NCI-H345 (cell line): ENCODE results near the gene C1QL4.
"Not testable (repeated sequence)": the region's sequence is repeated elsewhere in the genome, so short reads cannot be mapped to it uniquely, and the experiment has no call there.

Experiments
- DNase-seq: peaks from one replicate; lab custom pipeline; 2025; lab: John Stamatoyannopoulos, UW

The C1QL4 gene

GRCh38 chr12:49333778-49334177 lies 3.2 kb downstream of the C1QL4 start:
- not testable (repeated sequence) for DNase-seq

- DNase-seq, result no peak
These were observed 4.1 kb downstream of the C1QL4 start for GRCh38 chr12:49332891-49333371.

DNA sequence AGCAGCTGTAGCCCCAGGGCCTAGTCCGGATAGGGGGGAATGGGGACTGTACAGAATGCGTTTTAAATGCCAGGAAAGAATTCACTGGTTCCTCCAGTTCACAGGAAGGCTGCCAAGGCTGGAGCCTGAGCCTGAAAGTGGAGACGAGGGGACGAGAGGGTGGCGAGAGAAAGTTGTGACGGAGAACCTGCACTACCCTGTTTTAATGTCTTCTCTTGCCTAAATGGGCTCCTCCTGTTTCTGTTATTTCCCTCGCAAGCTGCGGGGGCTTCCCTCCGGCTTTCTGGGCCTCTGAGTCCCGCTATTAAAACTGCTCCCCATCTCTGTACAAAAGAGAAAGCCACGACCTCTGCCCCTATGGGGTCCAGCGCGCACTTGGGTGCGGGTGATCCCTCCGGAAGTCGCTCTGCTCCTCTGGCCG lies 4.5 kb downstream of the C1QL4 start:
- DNase-seq, result no peak

- DNase-seq, result no peak
These were observed 5.4 kb downstream of the C1QL4 start for GRCh38 chr12:49331380-49332222.

DNA sequence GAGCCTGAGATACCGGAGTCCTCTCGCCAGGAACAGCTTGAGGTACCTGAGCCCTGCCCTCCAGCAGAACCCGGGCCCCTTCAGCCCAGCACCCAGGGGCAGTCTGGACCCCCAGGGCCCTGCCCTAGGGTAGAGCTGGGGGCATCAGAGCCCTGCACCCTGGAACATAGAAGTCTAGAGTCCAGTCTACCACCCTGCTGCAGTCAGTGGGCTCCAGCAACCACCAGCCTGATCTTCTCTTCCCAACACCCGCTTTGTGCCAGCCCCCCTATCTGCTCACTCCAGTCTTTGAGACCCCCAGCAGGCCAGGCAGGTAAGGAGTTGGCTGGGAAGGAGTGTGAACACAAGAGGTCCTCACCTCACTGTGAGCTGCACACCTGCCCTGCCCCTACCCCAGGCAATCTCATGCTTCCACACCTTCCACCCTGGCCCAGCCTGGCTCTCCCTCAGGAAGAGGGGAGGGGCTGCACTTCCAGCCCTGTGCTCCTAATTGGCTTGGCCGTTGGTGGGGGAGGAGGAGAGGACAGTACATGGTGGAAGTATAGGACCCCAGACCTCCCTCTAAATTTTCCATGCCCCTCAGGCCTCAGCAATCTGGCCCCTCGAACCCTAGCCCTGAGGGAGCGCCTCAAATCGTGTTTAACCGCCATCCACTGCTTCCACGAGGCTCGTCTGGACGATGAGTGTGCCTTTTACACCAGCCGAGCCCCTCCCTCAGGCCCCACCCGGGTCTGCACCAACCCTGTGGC lies 6.2 kb downstream of the C1QL4 start:
- no peak for DNase-seq

DNA sequence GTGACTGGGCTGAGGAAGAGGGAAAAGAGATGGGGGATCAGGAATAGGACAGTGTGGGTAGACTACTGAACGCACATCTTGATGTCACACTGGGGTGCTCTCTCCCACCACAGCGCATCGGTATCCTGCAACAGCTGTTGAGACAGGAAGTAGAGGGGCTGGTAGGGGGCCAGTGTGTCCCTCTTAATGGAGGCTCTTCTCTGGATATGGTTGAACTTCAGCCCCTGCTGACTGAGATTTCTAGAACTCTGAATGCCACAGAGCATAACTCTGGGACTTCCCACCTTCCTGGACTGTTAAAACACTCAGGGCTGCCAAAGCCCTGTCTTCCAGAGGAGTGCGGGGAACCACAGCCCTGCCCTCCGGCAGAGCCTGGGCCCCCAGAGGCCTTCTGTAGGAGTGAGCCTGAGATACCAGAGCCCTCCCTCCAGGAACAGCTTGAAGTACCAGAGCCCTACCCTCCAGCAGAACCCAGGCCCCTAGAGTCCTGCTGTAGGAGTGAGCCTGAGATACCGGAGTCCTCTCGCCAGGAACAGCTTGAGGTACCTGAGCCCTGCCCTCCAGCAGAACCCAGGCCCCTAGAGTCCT lies 6.9 kb downstream of the C1QL4 start:
- DNase-seq, result no peak

DNA sequence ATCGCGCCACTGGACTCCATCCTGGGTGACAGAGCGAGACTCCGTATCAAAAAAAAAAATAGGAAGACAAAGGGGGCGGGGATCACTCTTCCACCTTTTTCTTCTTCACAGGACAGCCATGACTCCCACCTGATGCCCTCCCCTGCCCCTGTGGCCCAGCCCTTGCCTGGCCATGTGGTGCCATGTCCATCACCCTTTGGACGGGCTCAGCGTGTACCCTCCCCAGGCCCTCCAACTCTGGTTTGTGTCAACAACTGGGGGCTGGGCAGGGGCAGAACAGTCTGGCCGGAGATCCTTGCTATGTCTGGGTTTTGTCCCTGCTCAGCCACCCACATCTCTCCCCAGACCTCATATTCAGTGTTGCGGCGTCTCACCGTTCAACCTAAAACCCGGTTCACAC lies 8.2 kb downstream of the C1QL4 start:
- DNase-seq, result no peak

GRCh38 chr12:49327887-49328286 lies 9.1 kb downstream of the C1QL4 start:
- DNase-seq, result no peak

GRCh38 chr12:49327368-49327767 lies 9.6 kb downstream of the C1QL4 start:
- DNase-seq, result no peak

GRCh38 chr12:49325606-49326005 lies 11.4 kb downstream of the C1QL4 start:
- no peak for DNase-seq

GRCh38 chr12:49323524-49324097 lies 13.4 kb downstream of the C1QL4 start:
- no peak for DNase-seq

DNA sequence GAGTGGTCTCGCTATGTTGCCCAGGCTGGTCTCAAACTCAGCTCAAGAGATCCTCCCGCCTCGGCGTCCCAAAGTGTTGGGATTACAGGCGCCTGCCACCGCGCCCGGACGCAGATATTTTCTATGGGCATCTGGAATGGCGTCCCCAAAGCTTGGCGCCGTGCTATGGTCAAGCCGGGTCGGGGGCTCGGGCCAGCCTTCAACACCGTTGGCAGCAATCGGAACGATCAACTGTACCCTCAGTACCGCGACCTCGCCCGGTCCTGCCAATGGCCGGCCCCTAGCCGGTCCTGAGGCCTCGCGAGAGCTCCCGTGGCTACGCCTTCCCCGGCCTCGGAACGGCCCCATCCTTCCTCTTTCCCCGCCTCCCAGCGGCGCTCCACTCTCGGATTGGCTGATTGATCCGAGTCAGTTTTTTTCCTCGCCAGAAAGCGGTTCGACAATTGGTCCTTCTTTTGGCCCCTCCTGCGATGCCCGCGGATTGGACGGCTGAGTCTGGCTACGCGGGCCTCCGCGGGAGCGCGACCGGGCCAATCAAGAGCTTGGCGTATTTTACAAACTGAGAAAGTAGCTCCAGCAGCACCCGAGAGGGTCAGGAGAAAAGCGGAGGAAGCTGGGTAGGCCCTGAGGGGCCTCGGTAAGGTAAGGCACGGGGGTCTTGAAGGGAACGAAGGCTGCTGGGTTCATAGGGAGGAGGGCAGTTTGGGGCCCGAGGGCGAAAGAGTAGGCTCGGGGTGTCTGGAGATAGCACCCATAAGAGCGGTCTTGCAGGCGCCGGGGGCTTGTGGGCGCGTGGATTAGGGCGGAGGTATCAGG lies 14.1 kb downstream of the C1QL4 start, which contains the start of gene TROAP:
TSS of gene TROAP (plus strand) at position 548 of the 816 bp plus-strand sequence. CDS start 354 bp downstream, outside the sequence.
- DNase-seq, result peak; percentile 90

DNA sequence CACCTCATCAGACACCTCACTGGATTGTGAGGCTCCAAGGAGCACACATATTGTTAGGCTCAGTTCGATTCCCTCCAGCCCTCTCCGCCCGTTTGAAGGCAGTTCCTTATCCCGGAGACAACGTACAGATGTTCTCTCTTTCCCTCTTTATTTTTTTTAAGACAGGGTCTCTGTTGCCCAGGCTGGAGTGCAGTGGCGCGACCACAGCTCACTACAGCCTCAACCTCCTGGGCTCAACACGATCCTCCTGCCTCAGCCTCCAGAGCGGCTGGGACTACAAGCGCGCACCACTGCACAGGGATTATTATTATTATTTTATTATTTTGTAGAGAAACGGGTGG lies 14.7 kb downstream of the C1QL4 start:
- no peak for DNase-seq

GRCh38 chr12:49320411-49321103 lies 16.4 kb downstream of the C1QL4 start:
- DNase-seq, result not testable (repeated sequence)

DNA sequence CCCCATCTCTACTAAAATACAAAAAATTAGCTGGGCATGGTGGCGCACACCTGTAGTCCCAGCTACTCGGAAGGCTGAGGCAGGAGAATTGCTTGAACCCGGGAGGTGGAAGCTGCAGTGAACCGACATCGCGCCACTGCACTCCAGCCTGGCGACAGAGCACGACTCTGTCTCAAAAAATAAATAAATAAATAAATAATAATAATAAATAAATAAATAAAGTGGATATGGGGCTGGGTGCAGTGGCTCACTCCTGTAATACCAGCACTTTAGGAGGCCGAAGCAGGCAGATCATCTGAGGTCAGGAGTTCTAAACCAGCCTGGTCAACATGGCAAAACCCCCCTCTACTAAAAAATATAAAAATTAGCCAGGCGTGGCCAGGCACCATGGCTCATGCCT lies 19.9 kb downstream of the C1QL4 start:
- not testable (repeated sequence) for DNase-seq

DNA sequence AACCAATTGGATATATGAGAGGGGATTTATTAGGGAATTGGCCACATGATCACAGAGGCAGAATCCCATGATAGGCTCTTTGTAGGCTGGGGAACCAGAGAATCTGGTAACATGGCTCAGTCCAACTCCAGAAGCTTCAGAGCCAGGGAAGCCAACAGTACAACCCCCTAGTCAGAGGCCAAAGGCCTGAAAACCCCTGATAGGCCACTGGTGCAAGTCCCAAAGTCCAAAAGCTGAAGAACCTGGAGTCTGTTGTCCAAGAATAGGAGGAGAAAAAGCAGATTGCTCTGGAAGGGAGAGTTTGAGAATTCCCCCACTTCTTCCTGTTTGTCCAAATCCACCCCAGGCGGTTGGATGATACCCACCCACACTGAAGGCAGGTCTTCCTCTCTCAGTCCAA lies 22.2 kb downstream of the C1QL4 start:
- DNase-seq, result no peak

GRCh38 chr12:49310451-49311000 lies 26.5 kb downstream of the C1QL4 start:
- not testable (repeated sequence) for DNase-seq

GRCh38 chr12:49309386-49309785 lies 27.6 kb downstream of the C1QL4 start:
- DNase-seq, result no peak

DNA sequence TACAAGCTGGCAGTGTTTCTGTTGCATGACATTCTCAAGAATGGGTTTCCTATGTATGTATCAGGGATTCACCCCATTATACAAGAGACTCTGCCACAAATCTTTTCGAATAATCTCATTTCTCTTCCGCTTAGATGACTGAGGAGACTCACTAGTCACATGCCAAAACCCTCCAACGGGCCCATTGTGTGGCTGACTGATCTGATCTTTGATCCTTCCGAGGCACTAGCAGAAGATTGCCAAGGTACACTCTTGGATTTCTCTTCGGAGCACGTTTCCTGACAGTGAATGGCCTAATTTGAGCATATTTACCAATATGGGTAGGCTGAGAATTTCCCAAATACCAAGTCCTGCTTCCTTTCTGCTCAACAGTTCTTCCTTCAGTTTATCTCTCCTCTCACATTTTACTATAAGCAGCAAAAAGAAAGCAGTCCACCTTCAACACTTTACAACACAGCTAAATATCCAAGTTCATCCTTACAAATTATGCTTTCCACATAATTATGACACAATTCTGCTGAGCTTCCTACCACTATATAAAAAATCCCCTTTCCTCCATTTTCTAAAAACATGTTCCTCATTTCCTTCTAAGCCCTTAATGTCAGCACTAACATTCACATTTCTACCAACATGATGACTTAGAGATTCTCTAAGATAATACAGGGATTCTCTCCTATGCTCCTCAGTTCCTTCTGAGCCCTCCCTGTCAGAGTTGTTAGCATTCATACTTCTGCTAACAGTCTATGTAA lies 31.1 kb downstream of the C1QL4 start:
- DNase-seq, result no peak

GRCh38 chr12:49304161-49304560 lies 32.8 kb downstream of the C1QL4 start:
- DNase-seq, result no peak
